Type B pancreatic cell (in vitro differentiated cells): ENCODE measurements around the gene SLC38A6. TPM values are rescaled to one million over a fixed set of nuclear protein-coding genes. Genes with fewer than 3 reads are reported as not detected.

ENCODE experiments used
- DNase-seq: peaks from one replicate; pipeline ENCODE4 v3.0.0; 2021; ENCODE audit warnings: mixed read lengths; ENCODE audit not compliant: unreplicated experiment; ENCODE audit errors: extremely low spot score
- H3K27ac Mint-ChIP-seq: 2 replicates; pipeline ENCODE4 v1.8.0; 2021; ENCODE audit warnings: mild to moderate bottlenecking, mixed read lengths
- H3K27me3 Mint-ChIP-seq: 2 replicates; pipeline ENCODE4 v1.8.0; 2021; ENCODE audit warnings: mixed read lengths
- H3K36me3 Mint-ChIP-seq: 2 replicates; pipeline ENCODE4 v1.8.0; 2021; ENCODE audit warnings: mixed read lengths
- H3K4me1 Mint-ChIP-seq: one replicate; pipeline ENCODE4 v1.8.0; 2021; ENCODE audit warnings: mixed read lengths; ENCODE audit not compliant: unreplicated experiment
- H3K4me3 Mint-ChIP-seq: 2 replicates; pipeline ENCODE4 v1.8.0; 2021; ENCODE audit warnings: mild to moderate bottlenecking, mixed read lengths
- H3K9me3 Mint-ChIP-seq: 2 replicates; pipeline ENCODE4 v1.8.0; 2021; ENCODE audit warnings: mixed read lengths
- CTCF ChIP-seq: fragments of 200-600 bp; sonication (generic); conservative IDR thresholded peaks from 2 replicates; pipeline ENCODE4 v1.5.0; 2021; ENCODE audit warnings: antibody characterized with exemption, mild to moderate bottlenecking
- total RNA-seq: library from RNA; stranded (reverse); gene quantifications from 2 replicates; pipeline ENCODE4 v1.2.1, GENCODE V29; 2021; ENCODE audit warnings: low replicate concordance

The SLC38A6 gene
- total RNA-seq, 1 donor from 2014 or later = 19.1 TPM

- Mint-ChIP-seq H3K27me3 (no peaks in the 10 kb centered on the region), H3K4me1 (peaks cover 6% of the 10 kb centered on the region), H3K36me3 (peaks cover 18% of the 10 kb centered on the region), H3K4me3 (no peak overlapping the region), H3K27ac (no peak overlapping the region), H3K9me3 (peaks cover 13% of the 10 kb centered on the region)
- no peak for DNase-seq
- no peak for TF ChIP-seq CTCF
Observed at GRCh38 chr14:61074852-61075251, 93.8 kb downstream of the SLC38A6 start.

- no peak for DNase-seq
- Mint-ChIP-seq H3K27ac (no peak overlapping the region), H3K27me3 (no peaks in the 10 kb centered on the region), H3K4me1 (peaks cover 12% of the 10 kb centered on the region), H3K36me3 (peaks cover 22% of the 10 kb centered on the region), H3K4me3 (no peak overlapping the region), H3K9me3 (peaks cover 8% of the 10 kb centered on the region)
- no peak for TF ChIP-seq CTCF
Observed at GRCh38 chr14:61076556-61076955, 95.5 kb downstream of the SLC38A6 start.

- Mint-ChIP-seq H3K27me3 (no peaks in the 10 kb centered on the region), H3K36me3 (peaks cover 20% of the 10 kb centered on the region), H3K4me1 (peaks cover 12% of the 10 kb centered on the region), H3K27ac (no peak overlapping the region), H3K4me3 (no peak overlapping the region), H3K9me3 (peaks cover 8% of the 10 kb centered on the region)
- DNase-seq = no peak
- no peak for TF ChIP-seq CTCF
Observed at GRCh38 chr14:61077437-61077836, 96.4 kb downstream of the SLC38A6 start.

GRCh38 chr14:61077951-61078720, 97.1 kb downstream of the SLC38A6 start:
- peak overlapping the region; percentile 12 for H3K27ac Mint-ChIP-seq
- TF ChIP-seq CTCF = no peak
- H3K4me3 Mint-ChIP-seq = no peak overlapping the region
- no peak for DNase-seq
- H3K9me3 Mint-ChIP-seq = peaks cover 8% of the 10 kb centered on the region
- peaks cover 17% of the 10 kb centered on the region for H3K36me3 Mint-ChIP-seq
- peaks cover 12% of the 10 kb centered on the region for H3K4me1 Mint-ChIP-seq
- H3K27me3 Mint-ChIP-seq = no peaks in the 10 kb centered on the region

GRCh38 chr14:61080591-61081010, 99.6 kb downstream of the SLC38A6 start:
- peak overlapping the region; percentile 11 for H3K27ac Mint-ChIP-seq

More at GRCh38 chr14:61080591-61081010, 99.6 kb downstream of the SLC38A6 start:
- no peak for TF ChIP-seq CTCF
- Mint-ChIP-seq H3K36me3 (peaks cover 17% of the 10 kb centered on the region), H3K4me1 (peaks cover 12% of the 10 kb centered on the region), H3K4me3 (peak overlapping the region; percentile 1), H3K27me3 (no peaks in the 10 kb centered on the region), H3K9me3 (peaks cover 8% of the 10 kb centered on the region)
- no peak for DNase-seq
